Thoracic aorta (tissue), 2 donors: ENCODE data around the gene TMEM247. TPM values are rescaled to one million over a fixed set of nuclear protein-coding genes. Genes with fewer than 3 reads are reported as not detected.

Experiments used
- ATAC-seq: fragments of 150-250 bp; one replicate; pipeline ENCODE4 v1.8.0; 2017; ENCODE audit warnings: low read depth; ENCODE audit not compliant: insufficient number of reproducible peaks, low FRiP score
- DNase-seq: peaks from one replicate; pipeline ENCODE4 v3.0.0-alpha.2; 2020; ENCODE audit warnings: low spot score
- H3K27ac ChIP-seq, 2 donors: fragments of 200-600 bp; sonication (generic); 1 replicate in 1 of 2; 2 replicates in 1 of 2; pipeline ENCODE4 v1.5.1; 2016; ENCODE audit warnings: mild to moderate bottlenecking in 2 of 2, moderate library complexity in 2 of 2
- H3K27me3 ChIP-seq: fragments of 200-600 bp; sonication (generic); replicated peaks from 2 replicates; pipeline ENCODE4 v1.6.0; 2016; ENCODE audit warnings: mild to moderate bottlenecking; ENCODE audit not compliant: insufficient read depth
- H3K36me3 ChIP-seq: fragments of 200-600 bp; sonication (generic); one replicate; pipeline ENCODE4 v1.5.1; 2016
- H3K4me1 ChIP-seq, 2 donors: fragments of 200-600 bp; sonication (generic); 1 replicate in 1 of 2; 2 replicates in 1 of 2; pipeline versions ENCODE4 v1.5.1 to v1.6.0; 2016; ENCODE audit warnings: low read depth in 2 of 2, mild to moderate bottlenecking in 1 of 2; ENCODE audit not compliant: control insufficient read depth in 1 of 2
- H3K4me3 ChIP-seq: fragments of 200-600 bp; sonication (generic); 2 replicates; pipeline ENCODE4 v1.5.1; 2016; ENCODE audit warnings: mild to moderate bottlenecking
- H3K9me3 ChIP-seq: fragments of 200-600 bp; sonication (generic); 2 replicates; pipeline ENCODE4 v1.5.1; 2016
- CTCF ChIP-seq: fragments of 200-600 bp; sonication (generic); IDR thresholded peaks from one replicate; pipeline ENCODE4 v1.5.1; 2019; ENCODE audit warnings: antibody characterized with exemption
- total RNA-seq, 2 donors: library from RNA; depleted of rRNA; stranded (reverse); fragments of >200 nt; gene quantifications; one replicate each; pipeline versions ENCODE4 v1.1.0 to v1.2.3, GENCODE V29; 2016

Gene TMEM247
- total RNA-seq, 2 donors from 2014 or later = not detected

- no peak for ATAC-seq
- H3K4me3 ChIP-seq = no peak overlapping the region
- no peaks in the 10 kb centered on the region for H3K4me1 ChIP-seq
- no peak for DNase-seq
- TF ChIP-seq CTCF = no peak
- H3K27ac ChIP-seq = no peak overlapping the region
- no peaks in the 10 kb centered on the region for H3K27me3 ChIP-seq
- no peaks in the 10 kb centered on the region for H3K36me3 ChIP-seq
- H3K9me3 ChIP-seq = no peaks in the 10 kb centered on the region
Observed at GRCh38 chr2:46435353-46435752, 44.0 kb upstream of the TMEM247 start.

- no peak for TF ChIP-seq CTCF
- Histone ChIP-seq H3K27me3 (no peaks in the 10 kb centered on the region), H3K36me3 (no peaks in the 10 kb centered on the region), H3K4me1 (no peaks in the 10 kb centered on the region), H3K27ac (no peak overlapping the region), H3K9me3 (no peaks in the 10 kb centered on the region), H3K4me3 (no peak overlapping the region)
- no peak for ATAC-seq
- no peak for DNase-seq
Observed at GRCh38 chr2:46435796-46436360, 43.5 kb upstream of the TMEM247 start.

GRCh38 chr2:46436800-46437199 lies 42.6 kb upstream of the TMEM247 start:
- no peaks in the 10 kb centered on the region for H3K36me3 ChIP-seq
- DNase-seq (no peak), ATAC-seq (no peak)
- no peaks in the 10 kb centered on the region for H3K27me3 ChIP-seq
- H3K27ac ChIP-seq = no peak overlapping the region
- H3K9me3 ChIP-seq = no peaks in the 10 kb centered on the region
- no peak for TF ChIP-seq CTCF
- H3K4me1 ChIP-seq = no peaks in the 10 kb centered on the region
- no peak overlapping the region for H3K4me3 ChIP-seq

GRCh38 chr2:46438102-46438501 lies 41.3 kb upstream of the TMEM247 start:
- no peak for ATAC-seq
- TF ChIP-seq CTCF = no peak

GRCh38 chr2:46438794-46439193 lies 40.6 kb upstream of the TMEM247 start:
- Histone ChIP-seq H3K4me3 (no peak overlapping the region), H3K4me1 (no peaks in the 10 kb centered on the region), H3K9me3 (no peaks in the 10 kb centered on the region), H3K36me3 (no peaks in the 10 kb centered on the region), H3K27ac (no peak overlapping the region), H3K27me3 (no peaks in the 10 kb centered on the region)
- no peak for ATAC-seq
- no peak for TF ChIP-seq CTCF
- no peak for DNase-seq

More at GRCh38 chr2:46438102-46438501, 41.3 kb upstream of the TMEM247 start:
- Histone ChIP-seq H3K36me3 (no peaks in the 10 kb centered on the region), H3K27ac (no peak overlapping the region), H3K4me1 (no peaks in the 10 kb centered on the region), H3K27me3 (no peaks in the 10 kb centered on the region), H3K4me3 (no peak overlapping the region), H3K9me3 (no peaks in the 10 kb centered on the region)
- no peak for DNase-seq
